ENCODE results near the gene GBA3. TPM values are rescaled to one million over a fixed set of nuclear protein-coding genes. Genes with fewer than 3 reads are reported as not detected.

The GBA3 gene
- total RNA-seq, 2 experiments from 2014 or later, result not detected

GRCh38 chr4:22794732-22795131, 102.0 kb downstream of the GBA3 start:
- H3K27me3 Mint-ChIP-seq, result peaks cover 1% of the 10 kb centered on the region
- no peaks in the 10 kb centered on the region for H3K9me3 Mint-ChIP-seq
- no peaks in the 10 kb centered on the region for H3K4me1 Mint-ChIP-seq (ENCODE audit: low read depth)
- ChIA-PET CTCF (no interaction called here), POLR2A (no interaction called here)
- no peaks in the 10 kb centered on the region for H3K36me3 Mint-ChIP-seq (ENCODE audit: low read depth)
- intact Hi-C loops (cut with micrococcal nuclease), result no loop called here
- no peak for DNase-seq
- no peak for ATAC-seq
- H3K4me3 Mint-ChIP-seq, result no peak overlapping the region
- no peak overlapping the region for H3K27ac Mint-ChIP-seq
- TF ChIP-seq CTCF (IDR thresholded peaks at IDR 0.05), result no peak

GRCh38 chr4:22801391-22801790, 108.7 kb downstream of the GBA3 start:
- Mint-ChIP-seq H3K36me3 (ENCODE audit: low read depth) (no peaks in the 10 kb centered on the region), H3K27ac (no peak overlapping the region), H3K4me1 (ENCODE audit: low read depth) (no peaks in the 10 kb centered on the region), H3K4me3 (no peak overlapping the region), H3K9me3 (no peaks in the 10 kb centered on the region), H3K27me3 (peaks cover 2% of the 10 kb centered on the region)
- no peak for ATAC-seq
- CTCF ChIA-PET, result no interaction called here
- intact Hi-C loops (cut with micrococcal nuclease), result no loop called here
- POLR2A ChIA-PET, result no interaction called here
- no peak for TF ChIP-seq CTCF (IDR thresholded peaks at IDR 0.05)
- DNase-seq, result no peak

- H3K27me3 Mint-ChIP-seq, result peaks cover 2% of the 10 kb centered on the region
- no peaks in the 10 kb centered on the region for H3K36me3 Mint-ChIP-seq (ENCODE audit: low read depth)
- CTCF ChIA-PET, result no interaction called here
- no peak for ATAC-seq
- no peak for TF ChIP-seq CTCF (IDR thresholded peaks at IDR 0.05)
- no peaks in the 10 kb centered on the region for H3K9me3 Mint-ChIP-seq
- H3K4me3 Mint-ChIP-seq, result no peak overlapping the region
- no peak for DNase-seq
- intact Hi-C loops (cut with micrococcal nuclease), result no loop called here
- no peaks in the 10 kb centered on the region for H3K4me1 Mint-ChIP-seq (ENCODE audit: low read depth)
- no peak overlapping the region for H3K27ac Mint-ChIP-seq
- POLR2A ChIA-PET, result no interaction called here
Observed at GRCh38 chr4:22802876-22803275, 110.1 kb downstream of the GBA3 start.

- peaks cover 2% of the 10 kb centered on the region for H3K27me3 Mint-ChIP-seq
Observed at GRCh38 chr4:22803512-22803911, 110.8 kb downstream of the GBA3 start.

GRCh38 chr4:22814906-22815305, 122.2 kb downstream of the GBA3 start:
- intact Hi-C loops (cut with micrococcal nuclease), result no loop called here
- ATAC-seq, result no peak

More at GRCh38 chr4:22803512-22803911, 110.8 kb downstream of the GBA3 start:
- ATAC-seq (no peak), DNase-seq (no peak)
- ChIA-PET CTCF (no interaction called here), POLR2A (no interaction called here)
- TF ChIP-seq CTCF (IDR thresholded peaks at IDR 0.05), result no peak
- no peaks in the 10 kb centered on the region for H3K36me3 Mint-ChIP-seq (ENCODE audit: low read depth)
- no peaks in the 10 kb centered on the region for H3K4me1 Mint-ChIP-seq (ENCODE audit: low read depth)
- no peak overlapping the region for H3K4me3 Mint-ChIP-seq
- intact Hi-C loops (cut with micrococcal nuclease), result no loop called here
- H3K9me3 Mint-ChIP-seq, result no peaks in the 10 kb centered on the region
- no peak overlapping the region for H3K27ac Mint-ChIP-seq

More at GRCh38 chr4:22814906-22815305, 122.2 kb downstream of the GBA3 start:
- ChIA-PET POLR2A (no interaction called here), CTCF (no interaction called here)
- no peak for DNase-seq
- H3K27ac Mint-ChIP-seq, result no peak overlapping the region
- H3K36me3 Mint-ChIP-seq (ENCODE audit: low read depth), result no peaks in the 10 kb centered on the region
- H3K27me3 Mint-ChIP-seq, result no peaks in the 10 kb centered on the region
- no peak for TF ChIP-seq CTCF (IDR thresholded peaks at IDR 0.05)
- H3K4me1 Mint-ChIP-seq (ENCODE audit: low read depth), result no peaks in the 10 kb centered on the region
- H3K4me3 Mint-ChIP-seq, result no peak overlapping the region
- peaks cover 7% of the 10 kb centered on the region for H3K9me3 Mint-ChIP-seq
